GM18526 (cell line): Measurements from ENCODE around the gene CRYGA.
"Not testable (repeated sequence)": the region's sequence is repeated elsewhere in the genome, so short reads cannot be mapped to it uniquely, and the experiment has no call there.

Source experiments
- POLR2A ChIP-seq: IDR thresholded peaks from 3 replicates; pipeline ENCODE4 v1.6.1; 2011; ENCODE audit not compliant: insufficient read length; ENCODE audit errors: extremely low read depth

Gene CRYGA

DNA sequence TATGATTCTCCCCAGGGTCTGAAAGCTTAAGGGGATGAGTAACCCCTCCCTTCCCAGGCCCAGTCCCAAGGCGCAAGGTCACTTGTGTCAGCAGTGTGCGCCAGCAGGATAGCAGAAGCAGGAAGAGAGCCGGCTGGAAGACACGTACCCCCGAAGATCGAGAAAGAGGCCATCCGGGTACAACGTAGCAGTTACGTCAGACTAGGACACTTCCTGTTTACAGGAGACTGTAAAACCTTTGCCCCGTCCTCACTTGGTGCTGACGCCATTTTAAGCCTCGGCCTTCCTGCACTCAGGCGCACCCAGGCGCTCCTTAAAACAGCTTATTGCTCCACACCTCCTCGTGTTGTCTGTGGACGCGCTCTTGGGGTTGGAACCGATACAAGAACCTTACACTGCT lies 23.9 kb downstream of the CRYGA start:
- TF ChIP-seq POLR2A: no peak

GRCh38 chr2:208136716-208137094 lies 26.7 kb downstream of the CRYGA start:
- no peak for TF ChIP-seq POLR2A

GRCh38 chr2:208135794-208136715 lies 27.3 kb downstream of the CRYGA start:
- TF ChIP-seq POLR2A: no peak

- no peak for TF ChIP-seq POLR2A
Measured at GRCh38 chr2:208134928-208135586, 28.3 kb downstream of the CRYGA start.

GRCh38 chr2:208130712-208131110 lies 32.7 kb downstream of the CRYGA start:
- TF ChIP-seq POLR2A: no peak

DNA sequence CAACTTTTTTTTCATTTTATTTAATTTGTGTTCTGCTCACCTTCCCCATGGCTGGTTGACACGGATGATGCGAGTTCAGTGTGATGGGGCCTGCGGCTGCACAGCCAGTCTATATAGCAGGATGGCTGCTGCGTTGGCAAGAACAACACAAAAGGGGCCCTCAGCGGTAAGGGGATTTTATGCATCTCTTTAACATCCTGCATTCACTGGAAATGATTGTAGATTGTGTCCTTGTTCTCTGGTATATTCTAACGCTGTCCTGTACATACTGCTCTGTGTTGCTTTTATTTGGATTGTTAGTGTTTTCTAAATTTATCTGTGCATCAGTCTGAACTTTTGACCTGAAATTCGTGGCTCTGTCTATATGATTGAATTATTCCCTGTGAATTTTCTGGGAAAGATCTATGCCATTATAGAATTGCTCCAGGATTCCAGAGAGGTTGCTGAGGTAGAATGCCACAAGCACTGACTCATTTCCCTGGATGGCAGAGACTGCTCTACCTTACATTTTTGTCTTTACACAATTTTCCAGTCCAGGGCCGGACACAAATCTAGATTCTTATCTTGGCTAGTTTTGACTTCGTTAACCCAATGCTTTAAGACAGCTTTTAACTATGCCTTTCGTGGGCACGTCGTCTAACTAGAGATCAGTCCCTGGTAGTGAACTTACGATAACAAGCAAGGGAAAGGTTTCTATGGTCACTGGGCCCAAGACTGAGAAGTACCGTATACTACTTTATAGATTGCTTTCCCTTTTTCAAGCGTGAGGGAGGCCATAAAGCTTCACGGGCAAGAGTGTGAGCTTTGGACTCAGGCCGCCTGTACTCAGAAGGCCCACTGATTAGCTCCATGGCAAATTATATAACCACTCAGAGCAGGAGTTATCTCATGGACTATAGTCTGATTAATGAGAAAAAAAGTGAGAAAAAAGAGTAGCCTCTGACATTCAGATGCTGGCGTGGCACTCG lies 33.4 kb downstream of the CRYGA start, which contains the start of gene CRYGC:
Gene CRYGC (minus strand): TSS at position 85 of the 968 bp plus-strand sequence. CDS start 36 bp downstream, at position 49.
- no peak for TF ChIP-seq POLR2A

- no peak for TF ChIP-seq POLR2A
Measured at GRCh38 chr2:208128136-208128535, 35.3 kb downstream of the CRYGA start.

DNA sequence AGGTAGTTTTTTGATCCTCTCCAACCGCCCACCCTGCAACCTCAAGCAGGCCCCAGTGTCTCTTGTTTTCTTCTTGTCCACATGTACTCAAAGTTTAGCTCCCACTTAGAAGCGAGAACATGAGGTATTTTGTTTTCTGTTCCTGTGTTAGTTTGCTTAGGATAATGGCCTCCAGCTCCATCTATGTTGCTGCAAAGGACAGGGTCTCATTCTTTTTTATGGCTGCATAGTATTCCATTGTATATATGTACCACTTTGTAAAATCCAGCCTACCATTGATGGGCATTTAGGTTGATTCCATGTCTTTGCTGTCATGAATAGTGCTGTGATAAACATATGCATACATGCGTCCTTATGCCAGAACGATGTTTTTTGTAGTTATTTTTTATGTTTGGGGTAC lies 36.3 kb downstream of the CRYGA start:
- no peak for TF ChIP-seq POLR2A

DNA sequence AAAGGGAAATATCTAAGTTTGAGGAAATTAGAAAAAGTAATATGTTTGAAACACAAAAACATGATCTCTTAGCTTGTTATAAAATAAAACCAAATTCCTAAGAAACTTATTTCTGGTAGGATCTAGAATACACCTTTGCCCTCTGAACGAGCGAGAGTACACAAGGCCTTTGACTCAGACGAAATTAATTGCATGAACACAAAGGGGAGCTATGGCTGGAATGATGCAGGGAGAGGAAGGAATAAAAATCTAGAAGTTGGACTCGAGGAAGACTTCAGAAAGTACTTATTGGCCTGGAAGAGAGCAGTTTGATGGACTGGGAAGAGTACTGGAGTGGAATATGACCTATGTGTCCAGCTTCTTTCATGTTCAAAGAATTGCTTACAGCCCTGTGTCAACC lies 38.1 kb downstream of the CRYGA start:
- no peak for TF ChIP-seq POLR2A

DNA sequence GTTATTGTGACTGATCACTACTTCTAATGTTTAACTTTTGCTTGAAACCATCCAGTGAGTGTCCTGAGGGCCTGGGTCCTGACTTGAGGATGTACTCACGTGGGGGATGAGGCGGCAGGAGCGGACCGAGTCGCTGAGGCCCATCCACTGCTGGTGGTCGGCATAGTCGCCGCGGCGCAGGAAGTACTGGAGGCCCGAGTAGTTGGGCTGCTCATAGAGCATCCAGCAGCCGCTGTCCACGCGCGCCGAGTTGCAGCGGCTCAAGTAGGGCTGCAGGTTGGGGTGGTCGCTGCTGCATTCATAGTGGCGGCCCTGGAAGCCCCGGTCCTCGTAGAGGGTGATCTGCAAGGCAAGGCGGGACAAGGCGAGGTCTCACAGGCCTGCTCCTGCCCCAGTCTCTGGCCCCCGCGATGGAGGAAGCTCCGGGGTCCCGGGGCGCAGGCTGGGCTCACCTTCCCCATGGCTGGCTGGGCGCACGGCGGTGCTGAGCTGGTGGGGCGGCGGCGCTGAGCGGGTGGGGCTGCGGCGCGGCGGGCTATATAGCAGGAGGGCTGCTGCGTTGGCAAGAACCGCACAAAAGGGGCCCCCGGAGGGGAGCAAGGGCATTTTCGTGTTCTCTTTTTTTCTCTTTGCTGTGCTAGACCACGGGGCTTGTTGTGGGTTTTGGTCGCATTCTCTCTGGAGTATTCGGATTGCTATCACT lies 39.2 kb downstream of the CRYGA start, which contains the start of gene CRYGD:
Gene CRYGD (minus strand): TSS at position 512 of the 703 bp plus-strand sequence. CDS start 51 bp downstream, at position 461.
- not testable (repeated sequence) for TF ChIP-seq POLR2A

- no peak for TF ChIP-seq POLR2A
Measured at GRCh38 chr2:208122248-208122647, 41.1 kb downstream of the CRYGA start.

DNA sequence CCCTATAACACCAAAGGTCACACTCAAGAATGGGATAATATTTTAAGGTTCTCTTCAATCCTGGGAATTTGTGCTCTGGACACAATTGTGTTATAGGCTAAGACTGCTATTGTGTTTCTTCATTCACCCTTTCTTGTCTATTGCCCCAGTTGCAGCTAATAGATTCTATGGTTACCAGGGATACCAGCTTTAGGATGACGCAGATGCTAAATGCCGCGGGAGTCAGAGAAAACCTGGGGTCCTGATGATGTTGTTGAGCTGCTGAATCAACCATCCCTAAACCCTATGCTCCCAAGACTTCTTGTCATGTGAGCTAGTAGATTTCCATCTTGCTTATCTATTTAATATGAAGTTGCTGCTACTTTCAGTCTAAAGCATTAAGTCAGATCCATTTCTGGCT lies 44.5 kb downstream of the CRYGA start:
- no peak for TF ChIP-seq POLR2A

DNA sequence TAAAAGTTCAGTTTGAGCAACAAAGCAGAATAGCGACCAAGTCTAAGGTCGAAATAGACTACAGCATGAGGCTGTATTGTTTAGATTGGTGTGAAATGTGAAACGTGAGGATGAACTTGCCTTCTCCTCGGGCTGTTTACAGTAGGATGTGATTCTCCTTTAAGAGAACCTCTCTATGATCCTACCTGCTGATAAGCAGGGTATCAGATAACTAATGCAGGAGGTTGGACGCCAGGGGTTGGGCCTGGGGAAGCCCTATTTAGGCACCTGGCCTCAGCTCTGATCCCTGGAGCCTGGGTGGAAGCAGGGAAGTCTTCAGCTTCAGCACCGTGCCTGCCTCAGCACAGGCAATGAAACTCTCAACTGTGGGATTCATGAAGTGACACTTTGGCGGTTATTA lies 50.4 kb downstream of the CRYGA start:
- TF ChIP-seq POLR2A: no peak
